DND-41 (cell line): Measurements from ENCODE around the gene ELMO3.

ENCODE experiments used
- ATAC-seq: fragments of 200-7000 bp; cut with Tn5 transposase; 3 replicates; pipeline ENCODE4 v1.9.1; 2021; ENCODE audit warnings: low read depth; ENCODE audit not compliant: insufficient read depth
- DNase-seq: peaks from one replicate; pipeline ENCODE4 v3.0.0-alpha.2; 2020
- H2AFZ ChIP-seq: 2 replicates; pipeline ENCODE4 v1.6.0; 2012; ENCODE audit warnings: low read depth, low read length
- H3K27ac ChIP-seq: 2 replicates; pipeline ENCODE4 v1.5.1; 2012; ENCODE audit warnings: low read length, inconsistent platforms
- H3K27me3 ChIP-seq: fragments of 200-600 bp; sonication (generic); 2 replicates; pipeline ENCODE4 v1.6.0; 2012; ENCODE audit warnings: low read length, mild to moderate bottlenecking, inconsistent platforms; ENCODE audit not compliant: insufficient read depth, poor library complexity
- H3K36me3 ChIP-seq: 2 replicates; pipeline ENCODE4 v1.5.1; 2012; ENCODE audit warnings: low read length, inconsistent platforms; ENCODE audit not compliant: insufficient read depth
- H3K4me1 ChIP-seq: 2 replicates; pipeline ENCODE4 v1.5.1; 2012; ENCODE audit warnings: mild to moderate bottlenecking, low read length; ENCODE audit not compliant: insufficient read depth
- H3K4me2 ChIP-seq: 2 replicates; pipeline ENCODE4 v1.6.0; 2012; ENCODE audit warnings: mild to moderate bottlenecking, moderate library complexity, low read length, inconsistent platforms; ENCODE audit not compliant: insufficient read depth
- H3K4me3 ChIP-seq, 2 experiments: fragments of 200-600 bp in 1 of 2; shearing (Covaris generic) in 1 of 2; 2 replicates each; pipeline ENCODE4 v1.5.1; 2012 to 2016; ENCODE audit warnings: inconsistent platforms in 2 of 2, low read length in 2 of 2, mild to moderate bottlenecking in 2 of 2, low read depth in 1 of 2, moderate library complexity in 1 of 2
- H3K79me2 ChIP-seq: 2 replicates; pipeline ENCODE4 v1.6.0; 2012; ENCODE audit warnings: low read length, inconsistent platforms; ENCODE audit not compliant: insufficient read depth
- H3K9ac ChIP-seq: 2 replicates; pipeline ENCODE4 v1.6.0; 2012; ENCODE audit warnings: low read depth, mild to moderate bottlenecking, inconsistent platforms, low read length, moderate library complexity
- H3K9me3 ChIP-seq: 2 replicates; pipeline ENCODE4 v1.5.1; 2012; ENCODE audit warnings: low read length, moderate library complexity, mild to moderate bottlenecking, inconsistent platforms; ENCODE audit not compliant: insufficient read depth, severe bottlenecking
- H4K20me1 ChIP-seq: 2 replicates; pipeline ENCODE4 v1.6.0; 2012; ENCODE audit warnings: low read length; ENCODE audit not compliant: insufficient read depth
- EZH2 ChIP-seq: IDR thresholded peaks from 3 replicates; pipeline ENCODE4 v1.6.1; 2012; ENCODE audit warnings: borderline replicate concordance, low read depth, mild to moderate bottlenecking, moderate library complexity, low read length, inconsistent platforms; ENCODE audit not compliant: severe bottlenecking
- TF ChIP-seq, protein P1 (sequence below): IDR thresholded peaks from 2 replicates; pipeline ENCODE4 v1.5.1; 2012; ENCODE audit warnings: borderline replicate concordance, low read length, moderate library complexity, mild to moderate bottlenecking; ENCODE audit not compliant: poor library complexity, severe bottlenecking; ENCODE audit errors: extremely low read depth

The ELMO3 gene

DNA sequence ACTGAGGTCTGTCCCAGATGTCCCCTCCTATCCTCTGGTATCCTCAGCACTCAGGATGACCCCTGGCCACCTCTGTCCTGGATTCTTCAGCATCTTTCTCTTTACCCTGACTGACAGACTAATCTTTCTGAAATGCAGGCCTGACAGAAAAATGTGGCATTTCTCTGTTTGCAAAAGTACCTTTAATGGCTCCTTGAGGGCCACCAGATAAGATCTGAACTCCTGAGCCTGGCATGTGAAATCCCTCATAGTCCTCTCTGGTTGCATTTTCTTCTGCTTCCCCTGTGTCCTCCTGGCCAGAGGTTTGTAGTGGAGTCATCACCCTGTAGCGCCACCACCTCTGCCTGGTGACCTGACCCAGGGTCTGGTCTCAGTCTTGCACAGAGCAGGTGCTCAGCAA, 2.0 kb upstream of the ELMO3 start:
- no peak overlapping the region for H3K9ac ChIP-seq
- no peak overlapping the region for H2AFZ ChIP-seq
- ATAC-seq (no peak), DNase-seq (no peak)
- H3K27me3 ChIP-seq = no peaks in the 10 kb centered on the region
- H3K9me3 ChIP-seq = no peaks in the 10 kb centered on the region
- no peak overlapping the region for H3K4me2 ChIP-seq
- TF ChIP-seq EZH2 = no peak
- TF ChIP-seq, protein P1, sequence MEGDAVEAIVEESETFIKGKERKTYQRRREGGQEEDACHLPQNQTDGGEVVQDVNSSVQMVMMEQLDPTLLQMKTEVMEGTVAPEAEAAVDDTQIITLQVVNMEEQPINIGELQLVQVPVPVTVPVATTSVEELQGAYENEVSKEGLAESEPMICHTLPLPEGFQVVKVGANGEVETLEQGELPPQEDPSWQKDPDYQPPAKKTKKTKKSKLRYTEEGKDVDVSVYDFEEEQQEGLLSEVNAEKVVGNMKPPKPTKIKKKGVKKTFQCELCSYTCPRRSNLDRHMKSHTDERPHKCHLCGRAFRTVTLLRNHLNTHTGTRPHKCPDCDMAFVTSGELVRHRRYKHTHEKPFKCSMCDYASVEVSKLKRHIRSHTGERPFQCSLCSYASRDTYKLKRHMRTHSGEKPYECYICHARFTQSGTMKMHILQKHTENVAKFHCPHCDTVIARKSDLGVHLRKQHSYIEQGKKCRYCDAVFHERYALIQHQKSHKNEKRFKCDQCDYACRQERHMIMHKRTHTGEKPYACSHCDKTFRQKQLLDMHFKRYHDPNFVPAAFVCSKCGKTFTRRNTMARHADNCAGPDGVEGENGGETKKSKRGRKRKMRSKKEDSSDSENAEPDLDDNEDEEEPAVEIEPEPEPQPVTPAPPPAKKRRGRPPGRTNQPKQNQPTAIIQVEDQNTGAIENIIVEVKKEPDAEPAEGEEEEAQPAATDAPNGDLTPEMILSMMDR = no peak
- H3K4me3 ChIP-seq = no peak overlapping the region
- H3K4me1 ChIP-seq = peaks cover 25% of the 10 kb centered on the region
- peaks cover 48% of the 10 kb centered on the region for H4K20me1 ChIP-seq
- H3K27ac ChIP-seq = no peak overlapping the region
- peaks cover 33% of the 10 kb centered on the region for H3K79me2 ChIP-seq
- H3K36me3 ChIP-seq = peaks cover 89% of the 10 kb centered on the region

DNA sequence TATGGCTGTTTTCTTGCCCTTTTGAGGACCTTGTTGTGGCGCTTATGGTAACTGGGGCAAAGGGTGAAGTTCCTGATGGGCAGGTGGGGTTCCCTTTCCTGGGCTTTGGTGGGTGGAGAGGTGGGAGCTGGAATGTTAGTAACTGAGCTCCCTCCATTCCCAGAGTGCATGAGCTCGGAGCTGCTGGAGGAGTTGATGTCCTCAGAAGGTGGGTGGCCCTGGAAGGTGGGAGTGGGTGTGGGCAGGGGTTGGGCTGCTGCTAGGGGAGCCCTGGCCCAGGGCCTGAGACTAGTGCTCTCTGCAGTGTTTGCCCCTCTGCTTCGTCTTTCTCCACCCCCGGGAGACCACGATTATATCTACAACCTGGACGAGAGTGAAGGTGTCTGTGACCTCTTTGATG, 1.2 kb upstream of the ELMO3 start:
- H3K4me1 ChIP-seq = peaks cover 21% of the 10 kb centered on the region
- no peaks in the 10 kb centered on the region for H3K9me3 ChIP-seq
- H4K20me1 ChIP-seq = peaks cover 51% of the 10 kb centered on the region
- TF ChIP-seq, protein P1 = no peak
- no peak for TF ChIP-seq EZH2
- H3K27ac ChIP-seq = no peak overlapping the region
- ATAC-seq = no peak
- H3K4me3 ChIP-seq = no peak overlapping the region
- no peaks in the 10 kb centered on the region for H3K27me3 ChIP-seq
- H2AFZ ChIP-seq = no peak overlapping the region
- peaks cover 25% of the 10 kb centered on the region for H3K79me2 ChIP-seq
- H3K4me2 ChIP-seq = no peak overlapping the region
- no peak overlapping the region for H3K9ac ChIP-seq
- DNase-seq = no peak
- peaks cover 92% of the 10 kb centered on the region for H3K36me3 ChIP-seq

DNA sequence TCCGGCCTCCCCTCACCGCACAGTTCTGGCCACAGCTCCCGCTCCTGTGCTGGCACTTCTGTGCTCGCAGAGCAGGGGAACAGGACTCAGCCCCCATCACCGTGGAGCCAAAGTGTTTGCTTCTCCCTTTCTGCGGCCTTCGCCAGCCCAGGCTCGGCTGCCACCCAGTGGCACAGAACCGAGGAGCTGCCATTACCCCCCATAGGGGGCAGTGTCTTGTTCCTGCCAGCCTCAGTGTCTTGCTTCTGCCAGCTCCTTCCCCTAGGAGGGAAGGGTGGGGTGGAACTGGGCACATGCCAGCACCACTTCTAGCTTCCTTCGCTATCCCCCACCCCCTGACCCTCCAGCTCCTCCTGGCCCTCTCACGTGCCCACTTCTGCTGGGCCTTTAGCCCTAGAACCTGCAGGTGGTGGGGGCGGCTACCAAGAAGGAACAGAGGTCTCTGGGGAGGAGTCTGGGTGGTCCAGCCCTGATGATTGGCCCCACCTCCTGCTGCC, 645 bp upstream of the ELMO3 start:
- no peak overlapping the region for H3K9ac ChIP-seq
- ATAC-seq (peak; percentile 62), DNase-seq (peak; percentile 34)
- no peak overlapping the region for H2AFZ ChIP-seq
- TF ChIP-seq, protein P1 = peak; percentile 60
- no peak for TF ChIP-seq EZH2
- peaks cover 94% of the 10 kb centered on the region for H3K36me3 ChIP-seq
- no peak overlapping the region for H3K4me2 ChIP-seq
- H3K4me1 ChIP-seq = peaks cover 15% of the 10 kb centered on the region
- H3K4me3 ChIP-seq = no peak overlapping the region
- peaks cover 46% of the 10 kb centered on the region for H4K20me1 ChIP-seq
- H3K27me3 ChIP-seq = no peaks in the 10 kb centered on the region
- H3K9me3 ChIP-seq = no peaks in the 10 kb centered on the region
- peaks cover 19% of the 10 kb centered on the region for H3K79me2 ChIP-seq
- H3K27ac ChIP-seq = no peak overlapping the region

DNA sequence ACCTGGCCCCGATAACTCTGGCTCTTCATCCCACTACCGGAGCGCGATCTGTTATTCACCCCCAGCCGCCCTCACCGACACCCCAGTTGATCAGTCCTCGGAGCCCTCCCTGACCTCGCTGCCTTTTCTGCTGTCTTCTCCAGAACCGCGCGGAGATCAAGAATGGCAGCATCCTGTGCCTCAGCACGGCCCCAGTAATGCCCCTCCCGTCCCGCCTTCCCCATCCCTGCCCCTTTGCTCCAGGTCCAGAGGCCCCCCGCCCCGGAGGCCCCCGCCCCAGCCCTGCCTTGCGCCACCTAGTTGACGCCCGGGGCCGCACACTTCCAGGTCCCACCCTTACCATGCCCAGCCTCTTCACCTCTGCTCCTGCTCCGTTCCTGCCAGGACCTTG, 872 bp downstream of the ELMO3 start:
- ATAC-seq (no peak), DNase-seq (no peak)
- Histone ChIP-seq H3K27ac (no peak overlapping the region), H3K27me3 (no peaks in the 10 kb centered on the region), H3K4me2 (no peak overlapping the region), H3K4me1 (no peaks in the 10 kb centered on the region; the same call in none of the 2 replicates), H4K20me1 (peaks cover 31% of the 10 kb centered on the region), H3K4me3 (no peak overlapping the region), H2AFZ (no peak overlapping the region), H3K79me2 (peaks cover 4% of the 10 kb centered on the region), H3K9ac (no peak overlapping the region), H3K36me3 (peaks cover 89% of the 10 kb centered on the region), H3K9me3 (no peaks in the 10 kb centered on the region)
- TF ChIP-seq EZH2 = no peak
